MG63 (cell line): ENCODE results near the gene CDH15. TPM values are rescaled to one million over a fixed set of nuclear protein-coding genes. Genes with fewer than 3 reads are reported as not detected.
A peak's percentile ranks its signal among the peaks of the same experiment; 100 is the strongest.

Experiments used
- DNase-seq: peaks from one replicate; pipeline ENCODE4 v3.0.0-alpha.2; 2020
- H3K27me3 ChIP-seq: fragments of 250-450 bp; sonication (Bioruptor Pico); 2 replicates; pipeline ENCODE4 v1.5.1; 2020; ENCODE audit warnings: mild to moderate bottlenecking, moderate library complexity
- H3K36me3 ChIP-seq: fragments of 250-450 bp; sonication (Bioruptor Pico); 2 replicates; pipeline ENCODE4 v1.5.1; 2020; ENCODE audit warnings: mild to moderate bottlenecking, moderate library complexity
- H3K4me3 ChIP-seq: fragments of 250-450 bp; sonication (Bioruptor Pico); 2 replicates; pipeline ENCODE4 v1.5.1; 2020; ENCODE audit warnings: mild to moderate bottlenecking, moderate library complexity
- H3K9me3 ChIP-seq: fragments of 250-450 bp; sonication (Bioruptor Pico); 2 replicates; pipeline ENCODE4 v1.5.1; 2020; ENCODE audit warnings: mild to moderate bottlenecking, moderate library complexity
- total RNA-seq: library from RNA; depleted of rRNA; stranded (reverse); fragments of >200 nt; shearing (Covaris generic); gene quantifications from 2 replicates; pipeline ENCODE4 v1.2.3, GENCODE V29; 2014; ENCODE audit warnings: low replicate concordance

CDH15 gene
- total RNA-seq, 1 experiment from 2014 or later: 4.4 TPM

DNA sequence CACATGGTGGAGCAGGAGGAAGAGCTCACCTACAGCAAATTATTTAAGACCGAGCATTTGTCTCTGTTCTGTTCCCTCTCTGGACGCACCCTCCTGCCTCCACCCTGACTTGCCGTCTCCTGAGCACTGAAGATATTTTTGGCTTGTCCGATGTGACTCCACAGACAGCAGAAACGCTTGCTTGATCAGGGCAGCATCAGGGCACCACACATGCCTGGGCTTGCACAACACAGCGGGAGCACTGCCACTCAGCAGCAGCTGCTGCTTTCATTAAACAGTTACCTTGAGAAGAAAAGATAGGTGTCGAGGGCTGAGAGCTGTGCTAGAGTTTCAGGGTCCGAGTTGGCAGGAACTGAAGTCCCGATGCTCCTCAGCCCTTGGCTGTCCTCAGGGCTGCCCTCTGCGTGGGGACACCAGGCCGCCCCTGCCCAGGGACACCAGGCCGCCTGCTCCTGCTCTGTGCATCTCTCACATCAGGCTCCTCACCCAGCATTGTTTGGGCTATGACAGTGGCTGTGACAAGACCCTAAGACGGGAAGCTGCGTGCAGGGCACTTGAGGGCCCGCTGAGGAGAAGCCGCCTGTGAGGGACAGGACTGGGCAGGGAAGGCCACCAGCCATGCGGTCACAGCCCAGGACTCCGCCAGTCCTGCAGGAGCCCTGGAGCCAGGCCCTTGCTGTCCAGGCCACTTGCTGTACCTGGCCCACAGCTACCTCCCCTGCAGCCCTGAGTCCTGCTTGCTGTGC, 21.3 kb upstream of the CDH15 start:
- H3K4me3 ChIP-seq: no peak overlapping the region
- no peaks in the 10 kb centered on the region for H3K9me3 ChIP-seq
- DNase-seq: no peak

DNA sequence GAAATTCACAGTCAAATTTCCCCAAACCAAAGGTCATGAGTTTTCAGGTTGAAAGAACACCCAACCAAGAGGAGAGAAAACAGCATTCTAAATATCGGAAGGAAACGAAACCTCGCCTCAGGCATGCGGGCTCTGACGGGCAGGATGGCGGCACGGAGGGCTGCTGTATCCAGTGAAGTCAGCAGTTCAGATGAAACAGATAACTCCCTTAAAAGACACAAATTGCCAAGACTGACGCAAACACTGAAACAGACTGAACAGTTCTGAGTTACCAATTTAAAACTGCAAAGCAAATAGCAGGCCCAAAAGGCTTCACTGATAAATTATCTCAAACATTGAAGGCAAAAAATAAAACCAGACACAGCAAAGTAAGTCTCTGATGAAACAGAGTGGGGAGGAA, 20.6 kb upstream of the CDH15 start:
- H3K27me3 ChIP-seq: no peaks in the 10 kb centered on the region
- H3K4me3 ChIP-seq: no peak overlapping the region
- no peaks in the 10 kb centered on the region for H3K36me3 ChIP-seq
- H3K9me3 ChIP-seq: no peaks in the 10 kb centered on the region
- DNase-seq: no peak

More for the DNA sequence above, 21.3 kb upstream of the CDH15 start:
- Histone ChIP-seq H3K27me3 (no peaks in the 10 kb centered on the region), H3K36me3 (no peaks in the 10 kb centered on the region)

DNA sequence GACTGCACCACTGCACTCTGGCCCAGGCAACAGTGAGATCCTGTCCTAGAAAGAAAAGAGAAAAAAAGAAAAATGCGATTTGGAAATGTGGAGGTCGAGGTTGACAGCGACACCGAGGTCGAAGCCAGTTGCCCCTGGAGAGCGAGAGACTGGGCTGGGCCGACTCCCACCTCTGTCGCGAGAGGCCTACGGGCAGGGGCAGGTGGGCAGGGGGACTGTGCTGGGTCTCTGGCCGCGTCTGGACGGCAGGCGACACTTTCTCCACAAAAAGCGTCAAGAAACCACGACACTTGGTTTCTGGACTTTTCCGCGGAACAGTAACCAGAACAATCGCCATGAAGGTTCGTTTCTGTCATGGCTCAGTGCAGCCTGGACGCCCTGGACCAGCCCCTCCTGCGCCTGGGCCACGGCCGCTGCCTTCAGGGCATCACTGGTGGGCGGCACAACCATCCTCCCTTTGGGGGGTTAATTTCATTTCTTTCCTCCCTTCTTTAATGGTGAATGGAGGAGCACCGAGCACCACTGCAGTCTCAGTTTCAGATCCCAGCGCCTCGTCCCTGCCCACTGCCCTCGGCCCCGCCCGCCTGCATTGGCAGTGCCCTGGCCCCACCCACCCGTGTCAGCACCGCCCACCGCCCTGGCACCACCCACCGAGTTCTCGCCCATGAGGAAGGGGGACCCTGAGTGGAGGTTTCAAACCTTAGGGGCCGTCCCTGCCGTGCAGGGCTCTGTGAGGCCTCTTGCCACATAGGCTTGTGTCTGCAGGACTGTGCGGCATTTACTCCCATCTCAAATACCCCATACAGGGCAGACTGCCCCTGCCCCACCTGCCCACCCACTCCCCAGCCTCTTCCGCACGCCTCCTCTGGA, 18.5 kb upstream of the CDH15 start:
- Histone ChIP-seq H3K9me3 (no peaks in the 10 kb centered on the region), H3K27me3 (no peaks in the 10 kb centered on the region), H3K36me3 (no peaks in the 10 kb centered on the region), H3K4me3 (no peak overlapping the region)
- DNase-seq: no peak

DNA sequence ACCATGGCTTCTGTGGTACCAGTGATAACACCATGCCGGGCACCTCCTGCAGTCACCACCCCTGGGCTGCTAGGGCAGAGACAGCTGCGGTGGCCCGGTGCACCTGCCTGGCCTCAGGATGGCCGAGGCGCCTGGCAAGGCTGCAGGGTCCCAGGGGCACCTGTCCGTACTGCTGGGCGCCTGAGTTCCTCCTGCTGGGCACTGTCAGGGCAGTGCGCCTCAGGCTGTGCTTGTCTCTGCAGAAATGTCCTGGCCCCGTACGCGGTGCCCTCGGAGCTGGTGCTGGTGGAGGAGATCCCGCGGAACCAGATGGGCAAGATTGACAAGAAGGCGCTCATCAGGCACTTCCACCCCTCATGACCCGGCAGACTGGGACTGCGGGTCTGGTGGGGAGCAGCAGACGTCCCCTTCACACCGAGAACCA, 17.7 kb upstream of the CDH15 start:
- Histone ChIP-seq H3K9me3 (no peaks in the 10 kb centered on the region), H3K36me3 (no peaks in the 10 kb centered on the region), H3K27me3 (no peaks in the 10 kb centered on the region), H3K4me3 (no peak overlapping the region)
- no peak for DNase-seq

DNA sequence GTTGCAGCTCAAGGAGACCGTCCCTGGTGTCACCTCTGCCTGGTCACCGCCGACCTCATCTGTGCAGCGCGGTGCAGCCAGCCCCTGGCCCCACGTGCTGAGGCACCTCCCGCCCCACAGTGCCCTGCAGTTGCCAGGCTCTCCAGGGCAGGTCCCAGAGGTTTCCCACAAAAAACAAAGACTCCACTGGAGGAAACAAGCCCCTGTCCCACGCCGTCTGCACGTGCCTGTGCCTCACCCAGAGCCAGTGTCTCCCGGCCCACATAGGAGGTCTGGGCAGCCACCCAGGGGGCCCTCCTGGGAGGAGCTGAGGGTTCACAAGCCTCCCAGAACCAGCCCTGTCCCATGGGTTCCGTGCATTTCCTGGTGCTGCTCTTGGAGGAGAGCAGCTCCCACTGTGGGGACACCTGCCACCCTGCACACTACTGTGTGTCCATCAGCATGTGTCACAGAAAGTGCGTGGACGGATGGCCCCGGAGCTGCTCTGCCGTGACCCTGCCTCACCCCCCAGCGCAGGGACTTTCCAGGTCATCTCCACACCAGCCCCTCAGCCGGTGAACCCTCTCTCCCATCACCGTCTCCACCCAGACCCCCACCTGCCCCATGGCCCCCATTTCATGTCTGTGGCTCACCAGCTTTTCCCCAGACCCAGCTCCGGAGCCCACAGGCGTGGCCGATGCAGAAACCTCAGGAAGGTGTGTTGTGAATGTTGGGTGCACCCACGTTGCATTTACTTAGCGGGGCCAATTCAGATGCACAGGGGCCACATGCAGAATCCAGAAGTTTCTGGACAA, 17.0 kb upstream of the CDH15 start:
- H3K36me3 ChIP-seq: no peaks in the 10 kb centered on the region
- DNase-seq: no peak
- H3K9me3 ChIP-seq: no peaks in the 10 kb centered on the region
- H3K4me3 ChIP-seq: no peak overlapping the region
- H3K27me3 ChIP-seq: no peaks in the 10 kb centered on the region

DNA sequence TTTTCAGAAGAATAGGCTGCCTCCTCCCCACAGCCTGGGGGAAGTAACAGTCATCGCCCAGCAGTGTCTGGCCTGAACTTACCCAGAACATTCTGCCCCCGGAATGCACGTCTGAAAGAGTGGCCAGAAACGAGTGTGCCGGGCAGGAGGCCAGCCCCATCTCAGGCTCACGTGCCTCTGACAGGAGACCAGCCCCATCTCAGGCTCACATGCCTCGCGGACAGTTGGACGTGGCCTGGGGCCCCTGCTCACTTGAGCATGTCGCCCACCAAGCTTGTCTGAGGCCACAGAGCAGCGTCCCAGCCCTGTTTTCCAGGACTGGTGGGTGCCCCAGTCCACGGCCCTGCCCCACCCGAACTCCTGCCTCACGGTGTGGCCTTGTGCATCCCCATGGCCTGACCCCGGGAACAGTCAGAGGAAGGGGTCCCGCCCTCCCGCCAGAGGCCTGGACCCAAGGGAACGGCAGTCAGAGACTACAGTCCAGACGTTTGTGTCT, 16.3 kb upstream of the CDH15 start:
- H3K36me3 ChIP-seq: no peaks in the 10 kb centered on the region
- H3K9me3 ChIP-seq: no peaks in the 10 kb centered on the region
- H3K4me3 ChIP-seq: no peak overlapping the region
- DNase-seq: peak; percentile 29
- H3K27me3 ChIP-seq: no peaks in the 10 kb centered on the region

DNA sequence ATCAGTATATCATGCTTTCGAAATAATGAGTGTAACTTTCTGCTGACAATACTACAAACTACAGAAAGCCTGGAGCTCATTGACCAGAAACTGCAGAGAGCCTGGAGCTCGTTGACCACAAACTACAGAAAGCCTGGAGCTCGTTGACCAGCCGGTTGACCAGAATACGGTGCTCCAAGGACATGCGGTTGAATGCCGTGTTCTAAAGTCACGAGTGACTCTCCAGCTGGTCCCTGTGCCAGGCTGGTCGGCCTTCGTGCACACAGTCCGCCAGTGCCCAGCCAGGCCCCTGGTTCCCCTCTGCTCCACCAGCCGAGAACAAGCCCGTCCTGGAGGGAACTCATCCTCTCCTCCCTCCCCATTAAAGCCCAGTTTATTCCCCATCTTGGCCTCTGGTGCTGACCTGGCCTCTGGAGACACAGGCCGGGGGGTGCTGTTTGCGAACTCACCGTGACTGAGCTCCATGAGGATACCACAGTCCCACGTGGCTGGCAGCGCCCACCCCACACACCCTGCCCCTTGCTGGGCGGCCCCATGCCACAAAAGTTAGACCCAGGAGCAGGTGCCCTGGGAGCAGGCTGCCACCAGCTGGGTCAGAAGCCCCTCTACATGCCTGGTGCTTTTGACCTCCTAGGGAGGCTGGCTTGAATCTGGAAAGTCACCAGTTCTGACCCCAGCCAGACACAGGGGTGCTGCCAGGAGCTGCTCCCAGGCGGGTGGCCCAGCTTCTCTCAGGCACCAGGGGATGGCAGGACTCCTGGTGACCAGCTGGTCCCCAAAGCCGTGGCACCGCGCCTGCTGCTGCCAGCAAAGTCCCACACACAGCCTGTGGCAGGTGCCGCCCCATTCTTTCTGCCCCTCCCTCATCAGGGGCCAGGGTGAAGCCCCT, 15.5 kb upstream of the CDH15 start:
- Histone ChIP-seq H3K27me3 (no peaks in the 10 kb centered on the region), H3K4me3 (no peak overlapping the region), H3K9me3 (no peaks in the 10 kb centered on the region), H3K36me3 (no peaks in the 10 kb centered on the region)
- DNase-seq: no peak

DNA sequence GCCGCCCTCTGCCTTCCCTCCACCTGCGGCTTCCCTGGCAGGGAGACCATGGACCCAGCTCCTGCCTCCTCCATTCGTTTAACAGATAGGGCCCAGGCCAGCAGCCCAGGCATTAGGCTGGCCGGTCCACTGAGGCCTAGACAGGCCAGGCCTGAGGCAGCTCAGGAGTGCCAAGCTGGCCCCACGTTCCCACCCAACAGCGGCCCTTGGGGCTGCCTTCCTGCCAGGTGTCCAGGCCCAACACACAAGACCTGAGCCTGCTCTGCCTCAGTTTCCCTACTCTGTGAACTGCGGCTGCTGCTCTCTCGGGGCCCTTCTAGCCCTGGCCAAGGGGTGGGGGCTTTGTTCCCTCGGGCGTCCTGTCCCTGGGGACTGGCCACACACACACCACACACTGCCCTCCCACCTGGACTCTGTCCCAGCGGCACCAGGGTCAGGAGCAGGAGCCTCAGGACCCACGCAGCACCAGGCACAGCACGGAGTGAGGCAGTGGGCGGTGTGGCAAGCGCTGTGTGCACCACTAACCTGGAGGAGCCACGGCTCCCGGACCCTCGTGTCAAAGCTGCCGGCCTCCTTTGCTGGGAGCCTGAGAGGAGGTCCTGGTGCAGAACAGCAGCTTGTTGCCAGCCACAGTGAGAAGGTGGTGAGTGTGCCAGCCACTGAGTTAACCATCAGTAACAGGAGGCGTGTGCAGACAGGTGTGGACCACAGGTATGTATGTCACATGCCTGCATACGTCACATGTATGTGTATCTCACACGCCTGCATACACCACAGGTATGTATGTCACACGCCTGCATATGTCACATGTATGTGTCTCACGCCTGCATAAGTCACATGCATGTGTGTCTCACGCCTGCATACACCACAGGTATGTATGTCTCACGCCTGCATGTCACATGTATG, 14.6 kb upstream of the CDH15 start:
- H3K27me3 ChIP-seq: no peaks in the 10 kb centered on the region
- no peaks in the 10 kb centered on the region for H3K9me3 ChIP-seq
- no peaks in the 10 kb centered on the region for H3K36me3 ChIP-seq
- DNase-seq: no peak
- H3K4me3 ChIP-seq: no peak overlapping the region

DNA sequence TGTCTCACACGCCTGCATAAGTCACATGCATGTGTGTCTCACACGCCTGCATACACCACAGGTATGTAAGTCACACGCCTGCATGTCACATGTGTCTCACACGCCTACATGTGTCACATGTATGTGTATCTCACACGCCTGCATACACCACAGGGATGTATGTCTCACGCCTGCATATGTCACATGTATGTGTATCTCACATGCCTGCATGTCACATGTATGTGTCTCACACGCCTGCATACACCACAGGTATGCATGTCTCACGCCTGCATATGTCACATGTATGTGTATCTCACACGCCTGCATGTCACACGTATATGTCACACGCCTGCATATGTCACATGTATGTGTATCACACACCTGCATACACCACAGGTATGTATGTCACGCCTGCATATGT, 13.8 kb upstream of the CDH15 start:
- no peaks in the 10 kb centered on the region for H3K27me3 ChIP-seq
- no peak overlapping the region for H3K4me3 ChIP-seq
- no peaks in the 10 kb centered on the region for H3K36me3 ChIP-seq
- no peak for DNase-seq
- H3K9me3 ChIP-seq: no peaks in the 10 kb centered on the region

DNA sequence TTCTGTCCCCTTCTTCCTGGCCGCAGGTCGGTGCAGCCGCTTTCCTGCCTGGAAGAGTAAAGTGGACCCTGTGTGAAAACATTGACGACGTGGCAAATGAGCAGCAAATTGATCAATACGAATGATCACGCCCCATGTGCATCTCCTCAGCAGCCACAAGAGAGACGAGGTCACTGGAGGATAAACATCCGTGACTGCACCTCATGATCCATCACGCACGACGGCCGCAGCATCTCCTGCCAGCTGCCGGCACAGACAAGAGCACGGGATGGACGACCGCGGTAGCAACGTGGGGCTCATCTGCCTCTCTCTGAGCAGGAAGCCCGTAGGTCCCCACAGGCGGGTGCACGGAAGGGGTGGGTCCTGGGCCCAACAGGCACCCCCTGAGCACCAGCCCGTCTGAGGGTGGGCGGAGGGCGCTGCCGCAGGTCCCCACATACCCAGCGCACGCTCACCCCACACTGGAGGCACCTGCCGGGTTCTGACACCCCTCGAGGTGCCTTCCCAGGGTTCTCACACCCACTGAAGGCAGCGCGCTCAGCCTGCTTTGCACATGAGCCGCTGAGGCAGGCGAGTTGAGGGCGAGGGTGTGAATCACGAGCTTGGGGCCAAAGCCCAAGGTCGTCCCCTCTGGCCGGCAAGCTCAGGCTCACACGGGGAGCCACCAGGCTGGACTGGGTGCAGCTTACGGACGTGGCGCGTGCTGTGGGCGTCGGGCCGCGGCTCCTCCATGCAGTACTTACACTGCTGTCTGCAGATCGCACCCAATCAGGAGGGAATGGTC, 12.3 kb upstream of the CDH15 start:
- DNase-seq: no peak
- Histone ChIP-seq H3K27me3 (no peaks in the 10 kb centered on the region), H3K36me3 (no peaks in the 10 kb centered on the region), H3K4me3 (no peak overlapping the region), H3K9me3 (no peaks in the 10 kb centered on the region)

DNA sequence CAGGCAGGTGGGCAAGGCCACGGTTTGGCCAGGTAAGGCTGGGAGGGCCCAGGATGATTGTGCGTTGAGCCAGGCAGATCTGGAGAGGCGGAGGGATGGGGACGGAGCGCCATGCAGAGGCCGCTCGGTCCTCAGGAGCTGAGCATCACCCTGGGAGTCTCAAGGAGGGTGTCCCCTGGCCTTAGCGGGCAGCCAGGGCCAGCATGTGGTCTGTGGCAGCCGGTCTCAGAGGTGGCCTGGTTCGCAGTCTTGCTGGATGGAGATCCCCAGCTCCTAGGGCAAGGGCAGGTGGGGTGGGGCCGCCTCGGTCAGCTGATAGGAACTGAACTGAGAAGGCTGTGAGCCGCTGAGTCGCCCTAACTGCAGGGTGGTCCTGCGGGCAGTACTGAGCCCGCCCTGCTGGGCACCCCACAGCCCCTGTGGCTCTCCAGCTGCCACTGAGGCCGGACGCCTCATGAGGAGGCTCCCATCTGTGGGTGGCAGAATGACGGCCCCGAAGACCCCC, 11.6 kb upstream of the CDH15 start:
- Histone ChIP-seq H3K9me3 (no peaks in the 10 kb centered on the region), H3K4me3 (no peak overlapping the region), H3K36me3 (no peaks in the 10 kb centered on the region), H3K27me3 (no peaks in the 10 kb centered on the region)
- no peak for DNase-seq

DNA sequence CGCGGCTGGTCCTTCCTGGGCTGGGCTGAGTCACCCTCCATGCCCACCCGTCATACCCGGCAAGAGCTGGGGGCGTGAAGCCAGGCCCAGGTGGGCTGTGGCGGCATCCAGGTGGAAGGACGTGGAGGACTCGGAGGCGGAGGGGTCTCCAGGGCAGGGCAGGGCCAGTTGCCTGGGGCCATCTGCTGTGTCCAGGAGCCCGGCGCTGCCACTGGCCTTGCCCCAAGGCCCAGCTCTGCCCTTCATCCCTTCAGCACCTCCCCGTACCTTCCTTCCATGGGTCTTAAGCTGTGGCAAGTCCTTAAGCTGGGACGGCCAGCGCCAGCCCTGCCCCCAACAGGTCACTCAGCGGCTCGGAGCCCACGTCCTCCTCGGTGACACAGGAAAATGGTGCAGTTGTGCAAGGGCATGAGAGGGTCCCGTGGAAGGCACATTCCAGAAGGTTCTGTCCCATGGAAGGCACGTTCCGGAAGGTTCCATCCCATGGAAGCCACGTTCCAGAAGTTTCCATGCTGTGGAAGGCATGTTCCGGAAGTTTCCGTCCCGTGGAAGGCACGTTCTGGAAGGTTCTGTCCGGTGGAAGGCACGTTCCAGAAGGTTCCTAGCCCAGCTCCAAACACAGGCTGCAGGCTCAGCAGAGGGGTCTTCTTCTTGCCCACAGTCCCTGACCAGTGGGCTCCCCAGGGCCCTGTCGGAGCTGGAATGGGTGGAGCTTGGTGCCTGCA, 10.4 kb upstream of the CDH15 start:
- no peak for DNase-seq
- no peak overlapping the region for H3K4me3 ChIP-seq
- no peaks in the 10 kb centered on the region for H3K27me3 ChIP-seq
- H3K36me3 ChIP-seq: no peaks in the 10 kb centered on the region
- H3K9me3 ChIP-seq: no peaks in the 10 kb centered on the region

DNA sequence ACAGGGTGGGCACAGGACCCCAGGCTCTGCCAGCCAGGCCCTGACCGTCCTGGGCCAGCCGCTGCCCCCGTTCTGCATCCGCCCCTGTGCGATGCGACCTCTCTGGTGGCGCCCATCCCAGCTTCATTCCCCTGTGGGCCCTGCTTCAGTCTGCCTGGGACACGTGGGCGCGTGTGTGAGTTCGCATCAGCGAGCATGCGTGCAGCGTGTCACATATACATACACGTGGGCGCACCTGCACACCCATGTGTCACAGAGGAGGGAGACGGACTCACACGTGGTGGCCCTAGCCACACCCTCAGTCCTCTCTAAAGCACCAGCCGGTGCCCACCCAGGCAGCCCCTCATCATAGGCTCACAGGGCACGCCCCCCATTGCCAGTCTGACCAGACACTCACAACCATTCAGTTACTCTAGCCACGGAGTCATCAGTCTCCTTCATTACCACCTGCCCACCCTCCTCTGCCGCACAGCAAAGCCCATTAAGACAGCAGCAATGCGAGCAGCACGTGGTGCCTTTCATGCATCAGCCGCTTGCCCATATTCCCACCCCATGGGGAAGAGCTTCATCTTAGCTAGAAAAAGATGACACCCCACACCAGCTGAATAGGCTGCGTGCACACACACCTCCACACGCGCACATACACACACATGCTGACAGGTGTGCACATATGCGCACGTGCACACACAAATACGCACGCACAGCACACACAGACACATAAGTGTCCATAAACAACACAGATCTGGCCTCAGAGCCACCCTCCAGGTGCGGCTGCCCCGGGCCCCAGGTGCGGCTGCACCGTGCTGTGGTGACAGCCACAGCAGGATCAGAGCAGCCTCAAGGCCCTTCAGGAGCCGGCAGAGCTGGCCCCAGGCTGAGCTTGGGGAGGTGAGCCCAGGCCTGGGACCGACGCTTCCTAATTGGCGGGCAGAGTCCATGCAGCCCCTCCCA, 9.5 kb upstream of the CDH15 start:
- Histone ChIP-seq H3K4me3 (no peak overlapping the region), H3K9me3 (no peaks in the 10 kb centered on the region), H3K27me3 (no peaks in the 10 kb centered on the region), H3K36me3 (no peaks in the 10 kb centered on the region)
- no peak for DNase-seq
